ENCODE measurements around the gene SHISA9. TPM values are rescaled to one million over a fixed set of nuclear protein-coding genes. Genes with fewer than 3 reads are reported as not detected.

Gene SHISA9
- polyA plus RNA-seq, 3 donors = 0.01 TPM; not detected in 2

DNA sequence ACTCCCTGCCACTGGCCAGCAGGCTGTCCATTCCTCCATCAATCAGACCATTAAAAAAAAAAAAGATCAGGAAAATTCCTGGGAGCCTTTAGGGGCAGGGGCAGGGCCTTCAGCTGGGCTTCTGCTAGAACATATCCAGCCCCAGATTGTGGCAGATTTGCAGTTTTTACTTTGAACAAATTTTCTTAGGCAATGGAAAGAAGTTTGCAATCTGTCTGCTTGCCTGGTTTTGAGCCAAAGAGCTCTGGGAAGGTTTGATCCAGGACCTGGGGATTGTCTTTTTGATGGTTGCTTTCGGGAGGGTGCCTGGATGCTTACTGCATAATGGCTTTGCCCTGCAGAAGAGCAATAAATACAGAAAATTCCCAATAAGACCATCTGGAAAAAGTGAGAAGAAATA, 145.9 kb downstream of the SHISA9 start:
- Histone ChIP-seq H2AFZ (ENCODE audit: insufficient read depth, low read depth, low read length, poor library complexity, severe bottlenecking) (no peak overlapping the region), H3K79me2 (ENCODE audit: insufficient read depth, low read length) (no peaks in the 10 kb centered on the region), H3K36me3 (replicated peaks in 1 of 2; ENCODE audit: control insufficient read depth in 1 of 2, insufficient read depth in 2 of 2, low read length in 2 of 2) (no peaks in the 10 kb centered on the region), H3K9me3 (replicated peaks in 1 of 2; ENCODE audit: control insufficient read depth in 1 of 2, insufficient read depth in 1 of 2, low read length in 2 of 2) (peaks cover 5 to 10% of the 10 kb centered on the region in 2 donors), H4K20me1 (ENCODE audit: insufficient read depth, low read length) (no peaks in the 10 kb centered on the region), H3K27me3 (ENCODE audit: control insufficient read depth in 2 of 2, insufficient read depth in 2 of 2, low read length in 2 of 2) (no peaks in the 10 kb centered on the region), H3K4me3 (replicated peaks in 1 of 3; ENCODE audit: low read depth in 2 of 3, low read length in 3 of 3) (no peak overlapping the region), H3K9ac (ENCODE audit: insufficient read depth, low read length, poor library complexity, severe bottlenecking) (no peak overlapping the region), H3K27ac (ENCODE audit: low read depth in 1 of 2, low read length in 2 of 2) (no peak overlapping the region), H3K4me1 (ENCODE audit: control insufficient read depth in 1 of 2, insufficient read depth in 2 of 2, low read length in 2 of 2) (no peaks in the 10 kb centered on the region), H3K4me2 (replicated peaks; ENCODE audit: extremely low read depth, low read length, poor library complexity, severe bottlenecking) (no peak overlapping the region)
- Mint-ChIP-seq H3K36me3 (no peaks in the 10 kb centered on the region), H3K4me3 (no peak overlapping the region), H3K9me3 (peaks cover 0 to 12% (median 6%) of the 10 kb centered on the region in 7 donors), H3K27ac (no peak overlapping the region), H3K27me3 (ENCODE audit: low read depth in 3 of 3) (peaks cover 0 to 4% (median 0%) of the 10 kb centered on the region in 3 donors), H3K4me1 (no peaks in the 10 kb centered on the region)
- WGBS (ENCODE audit: insufficient coverage) = no CpG with 5 or more reads among the region's 1 CpG
- TF ChIP-seq, protein P1, sequence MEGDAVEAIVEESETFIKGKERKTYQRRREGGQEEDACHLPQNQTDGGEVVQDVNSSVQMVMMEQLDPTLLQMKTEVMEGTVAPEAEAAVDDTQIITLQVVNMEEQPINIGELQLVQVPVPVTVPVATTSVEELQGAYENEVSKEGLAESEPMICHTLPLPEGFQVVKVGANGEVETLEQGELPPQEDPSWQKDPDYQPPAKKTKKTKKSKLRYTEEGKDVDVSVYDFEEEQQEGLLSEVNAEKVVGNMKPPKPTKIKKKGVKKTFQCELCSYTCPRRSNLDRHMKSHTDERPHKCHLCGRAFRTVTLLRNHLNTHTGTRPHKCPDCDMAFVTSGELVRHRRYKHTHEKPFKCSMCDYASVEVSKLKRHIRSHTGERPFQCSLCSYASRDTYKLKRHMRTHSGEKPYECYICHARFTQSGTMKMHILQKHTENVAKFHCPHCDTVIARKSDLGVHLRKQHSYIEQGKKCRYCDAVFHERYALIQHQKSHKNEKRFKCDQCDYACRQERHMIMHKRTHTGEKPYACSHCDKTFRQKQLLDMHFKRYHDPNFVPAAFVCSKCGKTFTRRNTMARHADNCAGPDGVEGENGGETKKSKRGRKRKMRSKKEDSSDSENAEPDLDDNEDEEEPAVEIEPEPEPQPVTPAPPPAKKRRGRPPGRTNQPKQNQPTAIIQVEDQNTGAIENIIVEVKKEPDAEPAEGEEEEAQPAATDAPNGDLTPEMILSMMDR (IDR thresholded peaks at IDR 0.05) = no peak
- DNase-seq = no peak
- intact Hi-C loops (cut with micrococcal nuclease) = no loop called here

DNA sequence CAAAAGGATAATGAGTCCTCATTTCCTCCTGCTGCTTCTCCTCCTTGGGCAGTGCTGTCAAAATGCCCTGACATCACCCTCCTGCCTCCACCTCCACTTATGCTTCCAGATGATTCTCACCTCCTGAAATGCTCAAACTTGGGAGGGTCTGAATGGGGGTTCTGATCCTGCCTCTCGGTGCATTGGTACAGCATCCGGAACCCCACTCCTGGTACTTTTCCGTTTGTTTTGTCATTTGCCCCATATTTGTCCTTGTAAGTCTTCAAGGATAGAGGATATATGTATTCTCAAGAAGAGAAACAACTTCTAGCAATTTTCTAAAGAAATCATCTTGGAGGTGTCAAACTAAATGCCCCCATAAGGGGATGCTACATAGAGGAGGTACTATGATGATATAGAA, 148.3 kb downstream of the SHISA9 start:
- intact Hi-C loops (cut with micrococcal nuclease) = no loop called here
- Histone ChIP-seq H4K20me1 (ENCODE audit: insufficient read depth, low read length) (no peaks in the 10 kb centered on the region), H3K27ac (ENCODE audit: low read depth in 1 of 2, low read length in 2 of 2) (no peak overlapping the region), H3K36me3 (replicated peaks in 1 of 2; ENCODE audit: control insufficient read depth in 1 of 2, insufficient read depth in 2 of 2, low read length in 2 of 2) (no peaks in the 10 kb centered on the region), H3K9ac (ENCODE audit: insufficient read depth, low read length, poor library complexity, severe bottlenecking) (no peak overlapping the region), H3K27me3 (ENCODE audit: control insufficient read depth in 2 of 2, insufficient read depth in 2 of 2, low read length in 2 of 2) (no peaks in the 10 kb centered on the region), H3K4me3 (replicated peaks in 1 of 3; ENCODE audit: low read depth in 2 of 3, low read length in 3 of 3) (no peak overlapping the region), H3K79me2 (ENCODE audit: insufficient read depth, low read length) (no peaks in the 10 kb centered on the region), H3K4me2 (replicated peaks; ENCODE audit: extremely low read depth, low read length, poor library complexity, severe bottlenecking) (no peak overlapping the region), H3K4me1 (ENCODE audit: control insufficient read depth in 1 of 2, insufficient read depth in 2 of 2, low read length in 2 of 2) (no peaks in the 10 kb centered on the region), H3K9me3 (replicated peaks in 1 of 2; ENCODE audit: control insufficient read depth in 1 of 2, insufficient read depth in 1 of 2, low read length in 2 of 2) (peaks cover 4 to 5% of the 10 kb centered on the region in 2 donors), H2AFZ (ENCODE audit: insufficient read depth, low read depth, low read length, poor library complexity, severe bottlenecking) (no peak overlapping the region)
- H3K9me3 Mint-ChIP-seq = peaks cover 0 to 10% (median 6%) of the 10 kb centered on the region in 7 donors
- no peaks in the 10 kb centered on the region for H3K36me3 Mint-ChIP-seq
- no peak for DNase-seq
- H3K4me3 Mint-ChIP-seq = no peak overlapping the region
- TF ChIP-seq, protein P1 (IDR thresholded peaks at IDR 0.05) = no peak
- no peak overlapping the region for H3K27ac Mint-ChIP-seq
- WGBS (ENCODE audit: insufficient coverage) = no CpG with 5 or more reads among the region's 3 CpGs
- no peaks in the 10 kb centered on the region for H3K4me1 Mint-ChIP-seq
- no peaks in the 10 kb centered on the region for H3K27me3 Mint-ChIP-seq (ENCODE audit: low read depth in 3 of 3)

Measured in CD14-positive monocyte (primary cell).